MM.1S (cell line): ENCODE measurements around the gene PSORS1C2.

Experiments used
- EZH2 ChIP-seq: fragments of 300-600 bp; sonication (generic); optimal IDR thresholded peaks from 2 replicates; pipeline ENCODE3; 2017; ENCODE audit warnings: low read depth, mild to moderate bottlenecking, antibody characterized with exemption, low read length, mixed read lengths
- EZH2phosphoT487 ChIP-seq: fragments of 300-600 bp; sonication (generic); IDR thresholded peaks from 2 replicates; pipeline ENCODE4 v1.6.1; 2018; ENCODE audit warnings: antibody characterized with exemption, low read length
- TF ChIP-seq, protein P1 (sequence below): fragments of 300-600 bp; sonication (generic); IDR thresholded peaks from 2 replicates; pipeline ENCODE4 v1.5.1; 2016; ENCODE audit warnings: antibody characterized with exemption, low read length, mixed read lengths

DNA sequence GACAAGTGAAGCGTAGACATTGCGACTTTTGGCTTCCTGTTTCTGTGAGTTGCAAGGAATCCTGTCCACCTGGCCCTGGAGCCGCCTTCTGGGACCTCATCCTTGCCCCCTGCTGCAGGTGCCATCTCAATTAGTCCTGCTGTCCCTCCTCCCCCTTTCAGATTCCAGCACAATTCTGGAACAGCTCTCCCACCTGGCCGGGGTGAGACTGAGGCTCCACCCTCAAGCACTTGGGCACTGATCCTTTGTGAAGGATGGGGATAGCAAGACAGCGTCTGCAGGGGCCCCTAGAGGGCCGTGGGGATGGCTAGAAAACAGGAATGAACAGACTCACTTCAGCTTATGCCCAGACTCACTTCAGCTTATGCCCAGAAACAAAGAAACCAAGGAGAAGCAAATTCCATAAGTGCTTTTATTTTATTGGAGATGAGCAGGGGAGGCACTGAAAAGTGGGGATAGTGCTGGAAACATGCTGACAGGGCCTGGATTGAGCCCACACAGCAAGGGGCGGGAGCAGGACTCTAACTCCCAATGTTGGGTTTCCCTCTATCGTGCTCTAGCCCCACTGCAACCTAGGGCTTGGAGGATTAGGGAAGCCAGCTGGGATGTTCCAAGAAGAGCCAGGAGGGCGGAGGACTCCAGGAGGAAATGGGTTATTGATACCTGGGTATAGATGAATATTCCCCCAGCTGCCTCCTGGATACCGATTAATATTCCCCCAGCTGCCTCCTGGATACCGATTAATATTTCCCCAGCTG lies 27.9 kb downstream of the PSORS1C2 start:
- TF ChIP-seq, protein P1, sequence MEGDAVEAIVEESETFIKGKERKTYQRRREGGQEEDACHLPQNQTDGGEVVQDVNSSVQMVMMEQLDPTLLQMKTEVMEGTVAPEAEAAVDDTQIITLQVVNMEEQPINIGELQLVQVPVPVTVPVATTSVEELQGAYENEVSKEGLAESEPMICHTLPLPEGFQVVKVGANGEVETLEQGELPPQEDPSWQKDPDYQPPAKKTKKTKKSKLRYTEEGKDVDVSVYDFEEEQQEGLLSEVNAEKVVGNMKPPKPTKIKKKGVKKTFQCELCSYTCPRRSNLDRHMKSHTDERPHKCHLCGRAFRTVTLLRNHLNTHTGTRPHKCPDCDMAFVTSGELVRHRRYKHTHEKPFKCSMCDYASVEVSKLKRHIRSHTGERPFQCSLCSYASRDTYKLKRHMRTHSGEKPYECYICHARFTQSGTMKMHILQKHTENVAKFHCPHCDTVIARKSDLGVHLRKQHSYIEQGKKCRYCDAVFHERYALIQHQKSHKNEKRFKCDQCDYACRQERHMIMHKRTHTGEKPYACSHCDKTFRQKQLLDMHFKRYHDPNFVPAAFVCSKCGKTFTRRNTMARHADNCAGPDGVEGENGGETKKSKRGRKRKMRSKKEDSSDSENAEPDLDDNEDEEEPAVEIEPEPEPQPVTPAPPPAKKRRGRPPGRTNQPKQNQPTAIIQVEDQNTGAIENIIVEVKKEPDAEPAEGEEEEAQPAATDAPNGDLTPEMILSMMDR, result no peak
- TF ChIP-seq EZH2 (no peak), EZH2phosphoT487 (no peak)
